ENCODE data around the gene RYK. TPM values are rescaled to one million over a fixed set of nuclear protein-coding genes. Genes with fewer than 3 reads are reported as not detected.

Gene RYK
- total and polyA plus RNA-seq, 8 donors, result 15.8 to 128 (median 42.8) TPM

DNA sequence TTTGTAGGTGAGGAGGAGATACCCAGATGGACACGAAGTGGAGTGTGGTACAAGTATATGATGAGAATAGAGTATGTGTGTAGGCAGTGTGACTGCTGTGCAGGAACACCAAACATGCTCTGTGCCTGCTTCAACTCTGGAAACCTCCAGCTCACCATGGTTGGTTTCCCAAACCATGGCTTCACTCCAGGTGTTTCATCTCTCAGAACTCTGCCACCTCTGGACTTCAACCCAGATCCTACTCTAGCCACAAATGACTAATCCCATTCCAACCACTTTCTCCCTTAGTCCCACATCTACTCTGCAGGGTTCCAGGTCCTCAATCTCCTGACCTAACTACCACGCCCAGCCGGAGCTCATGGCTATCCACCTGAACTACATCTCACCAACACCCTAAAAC is 102.1 kb downstream of the RYK start:
- H3K9me3 ChIP-seq, result no peaks in the 10 kb centered on the region
- DNase-seq, result no peak
- no peak overlapping the region for H3K27ac ChIP-seq
- no peaks in the 10 kb centered on the region for H3K27me3 ChIP-seq
- 95 to 97% (median 96%) methylated on average over 3 of the region's 3 CpGs for WGBS, 5 donors
- TF ChIP-seq, protein P1, sequence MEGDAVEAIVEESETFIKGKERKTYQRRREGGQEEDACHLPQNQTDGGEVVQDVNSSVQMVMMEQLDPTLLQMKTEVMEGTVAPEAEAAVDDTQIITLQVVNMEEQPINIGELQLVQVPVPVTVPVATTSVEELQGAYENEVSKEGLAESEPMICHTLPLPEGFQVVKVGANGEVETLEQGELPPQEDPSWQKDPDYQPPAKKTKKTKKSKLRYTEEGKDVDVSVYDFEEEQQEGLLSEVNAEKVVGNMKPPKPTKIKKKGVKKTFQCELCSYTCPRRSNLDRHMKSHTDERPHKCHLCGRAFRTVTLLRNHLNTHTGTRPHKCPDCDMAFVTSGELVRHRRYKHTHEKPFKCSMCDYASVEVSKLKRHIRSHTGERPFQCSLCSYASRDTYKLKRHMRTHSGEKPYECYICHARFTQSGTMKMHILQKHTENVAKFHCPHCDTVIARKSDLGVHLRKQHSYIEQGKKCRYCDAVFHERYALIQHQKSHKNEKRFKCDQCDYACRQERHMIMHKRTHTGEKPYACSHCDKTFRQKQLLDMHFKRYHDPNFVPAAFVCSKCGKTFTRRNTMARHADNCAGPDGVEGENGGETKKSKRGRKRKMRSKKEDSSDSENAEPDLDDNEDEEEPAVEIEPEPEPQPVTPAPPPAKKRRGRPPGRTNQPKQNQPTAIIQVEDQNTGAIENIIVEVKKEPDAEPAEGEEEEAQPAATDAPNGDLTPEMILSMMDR (IDR thresholded peaks at IDR 0.05), result no peak
- TF ChIP-seq POLR2A (IDR thresholded peaks at IDR 0.05) (no peak), POLR2AphosphoS5 (IDR thresholded peaks at IDR 0.05) (no peak), EP300 (IDR thresholded peaks at IDR 0.05) (no peak)
- H3K36me3 ChIP-seq, result peaks cover 0 to 26% (median 22%) of the 10 kb centered on the region in 4 donors
- H3K4me1 ChIP-seq, result peaks cover 0 to 4% (median 0%) of the 10 kb centered on the region in 4 donors
- intact Hi-C loops (cut with DNase I; ENCODE audit: low total_unique reads), result no loop called here
- no peak overlapping the region for H3K4me3 ChIP-seq

DNA sequence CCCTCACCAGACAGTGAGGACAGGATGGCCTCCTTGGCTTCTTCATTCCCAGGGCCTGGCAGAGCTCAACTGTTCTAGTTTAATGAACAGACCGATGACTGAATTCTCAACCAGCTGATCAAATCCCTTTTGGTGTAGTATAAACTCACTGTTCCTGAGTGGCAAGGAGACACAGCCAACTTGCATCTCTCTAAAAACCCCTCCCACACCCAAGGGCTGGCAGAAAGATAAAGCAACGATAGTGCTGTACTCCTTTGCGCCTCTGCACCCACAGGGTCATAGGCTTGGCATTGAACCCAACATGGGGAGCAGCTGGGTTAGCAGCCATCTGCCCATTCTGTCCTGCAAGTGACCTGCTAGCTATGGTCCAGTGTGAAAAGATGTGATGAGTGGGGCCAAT is 103.2 kb downstream of the RYK start:
- Histone ChIP-seq H3K27me3 (no peaks in the 10 kb centered on the region), H3K36me3 (peaks cover 0 to 16% (median 13%) of the 10 kb centered on the region in 4 donors), H3K4me3 (no peak overlapping the region), H3K27ac (no peak overlapping the region), H3K4me1 (peaks cover 0 to 4% (median 0%) of the 10 kb centered on the region in 4 donors), H3K9me3 (no peaks in the 10 kb centered on the region)
- WGBS, 5 donors, result 75 to 88% (median 83%) methylated on average over 3 of the region's 3 CpGs
- no peak for TF ChIP-seq POLR2AphosphoS5 (IDR thresholded peaks at IDR 0.05)
- TF ChIP-seq, protein P1 (IDR thresholded peaks at IDR 0.05), result no peak
- TF ChIP-seq POLR2A (IDR thresholded peaks at IDR 0.05), result no peak
- no peak for TF ChIP-seq EP300 (IDR thresholded peaks at IDR 0.05)
- DNase-seq, result no peak
- intact Hi-C loops (cut with DNase I; ENCODE audit: low total_unique reads), result no loop called here

DNA sequence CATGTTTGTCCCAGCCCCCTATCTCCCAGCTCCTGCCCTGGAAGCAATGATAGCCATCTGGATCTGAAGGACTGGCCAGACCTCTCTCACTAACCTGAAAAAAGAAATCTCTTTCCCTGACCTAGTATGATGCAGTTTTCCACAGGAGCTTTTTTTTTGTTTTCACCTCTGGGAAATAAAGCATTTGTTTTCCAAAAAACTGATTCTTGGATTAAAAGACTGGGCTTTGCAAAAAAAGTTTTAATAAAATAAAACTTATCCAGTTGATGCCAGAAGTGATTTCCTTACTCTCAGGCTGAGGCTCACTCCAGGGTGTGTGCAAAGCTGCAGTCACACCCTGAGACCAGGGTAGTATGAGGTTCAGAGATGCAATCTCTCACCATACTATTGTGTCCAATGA is 104.0 kb downstream of the RYK start:
- peaks cover 0 to 4% (median 0%) of the 10 kb centered on the region in 4 donors for H3K4me1 ChIP-seq
- peaks cover 0 to 10% (median 7%) of the 10 kb centered on the region in 4 donors for H3K36me3 ChIP-seq
- H3K27ac ChIP-seq, result no peak overlapping the region
- TF ChIP-seq EP300 (IDR thresholded peaks at IDR 0.05), result no peak
- TF ChIP-seq POLR2A (IDR thresholded peaks at IDR 0.05), result no peak
- TF ChIP-seq, protein P1 (IDR thresholded peaks at IDR 0.05), result no peak
- no peak for TF ChIP-seq POLR2AphosphoS5 (IDR thresholded peaks at IDR 0.05)
- intact Hi-C loops (cut with DNase I; ENCODE audit: low total_unique reads), result no loop called here
- H3K27me3 ChIP-seq, result no peaks in the 10 kb centered on the region
- no peak for DNase-seq
- no peak overlapping the region for H3K4me3 ChIP-seq
- peaks cover 0 to 2% (median under 1%) of the 10 kb centered on the region in 4 donors for H3K9me3 ChIP-seq

DNA sequence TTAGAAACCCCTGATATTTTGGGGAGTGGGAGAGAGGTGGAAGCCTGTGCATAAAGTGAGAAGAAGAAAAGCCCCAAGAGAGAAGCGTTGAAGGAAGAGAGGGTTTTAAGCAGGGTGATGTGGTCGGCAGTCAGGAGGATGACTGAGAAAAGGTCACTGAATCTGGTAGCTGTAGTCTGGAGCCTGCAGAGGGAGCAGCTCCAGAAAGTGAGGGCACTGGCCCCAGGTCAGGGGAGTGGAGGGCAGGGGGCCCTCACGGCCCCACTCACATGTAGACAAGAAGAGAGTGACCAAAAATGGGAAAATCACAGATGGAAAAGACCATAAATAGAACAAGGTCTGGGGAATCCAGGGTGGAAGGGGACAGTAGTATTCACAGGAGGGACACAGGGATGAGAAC is 105.5 kb downstream of the RYK start:
- Histone ChIP-seq H3K27me3 (no peaks in the 10 kb centered on the region), H3K9me3 (peaks cover 0 to 7% (median 3%) of the 10 kb centered on the region in 4 donors), H3K4me3 (no peak overlapping the region), H3K4me1 (peaks cover 0 to 4% (median 0%) of the 10 kb centered on the region in 4 donors), H3K36me3 (peaks cover 0 to 13% (median 2%) of the 10 kb centered on the region in 4 donors), H3K27ac (no peak overlapping the region)
- intact Hi-C loops (cut with DNase I; ENCODE audit: low total_unique reads), result no loop called here
- 62 to 82% (median 67%) methylated on average over 3 of the region's 3 CpGs for WGBS, 5 donors
- DNase-seq, result no peak
- TF ChIP-seq POLR2A (IDR thresholded peaks at IDR 0.05), result no peak
- no peak for TF ChIP-seq POLR2AphosphoS5 (IDR thresholded peaks at IDR 0.05)
- TF ChIP-seq, protein P1 (IDR thresholded peaks at IDR 0.05), result no peak
- TF ChIP-seq EP300 (IDR thresholded peaks at IDR 0.05), result no peak
